ENCODE data around the gene GPNMB.
"Not testable (repeated sequence)": the region's sequence is repeated elsewhere in the genome, so short reads cannot be mapped to it uniquely, and the experiment has no call there.

Gene GPNMB

GRCh38 chr7:23246555-23246954 lies at the start of gene GPNMB:
TSS of gene GPNMB (plus strand) at chr7:23246775. CDS start at chr7:23246858, 83 bp downstream.
- no peak for DNase-seq

GRCh38 chr7:23197745-23198144 lies 48.8 kb upstream of the GPNMB start:
- not testable (repeated sequence) for DNase-seq

GRCh38 chr7:23200331-23200730 lies 46.2 kb upstream of the GPNMB start:
- DNase-seq, result no peak

- no peak for DNase-seq
These were observed 42.3 kb upstream of the GPNMB start for GRCh38 chr7:23204241-23204640.

GRCh38 chr7:23205577-23205908 lies 41.0 kb upstream of the GPNMB start:
- no peak for DNase-seq

GRCh38 chr7:23205909-23206767 lies 40.4 kb upstream of the GPNMB start:
- DNase-seq, result no peak

- DNase-seq, result no peak
These were observed 39.6 kb upstream of the GPNMB start for GRCh38 chr7:23207021-23207420.

GRCh38 chr7:23207884-23208283 lies 38.7 kb upstream of the GPNMB start:
- no peak for DNase-seq

GRCh38 chr7:23208316-23208715 lies 38.3 kb upstream of the GPNMB start:
- no peak for DNase-seq

GRCh38 chr7:23210506-23210905 lies 36.1 kb upstream of the GPNMB start:
- no peak for DNase-seq

GRCh38 chr7:23211589-23211988 lies 35.0 kb upstream of the GPNMB start:
- DNase-seq, result no peak

GRCh38 chr7:23212395-23212794 lies 34.2 kb upstream of the GPNMB start:
- DNase-seq, result no peak

- DNase-seq, result no peak
These were observed 33.7 kb upstream of the GPNMB start for GRCh38 chr7:23212841-23213240.

GRCh38 chr7:23213755-23214154 lies 32.8 kb upstream of the GPNMB start:
- no peak for DNase-seq

GRCh38 chr7:23214423-23214822 lies 32.2 kb upstream of the GPNMB start:
- no peak for DNase-seq

GRCh38 chr7:23214938-23215337 lies 31.6 kb upstream of the GPNMB start:
- DNase-seq, result no peak

GRCh38 chr7:23216021-23216420 lies 30.6 kb upstream of the GPNMB start:
- no peak for DNase-seq

- DNase-seq, result no peak
These were observed 28.4 kb upstream of the GPNMB start for GRCh38 chr7:23218196-23218595.

GRCh38 chr7:23220690-23221305 lies 25.8 kb upstream of the GPNMB start:
- DNase-seq, result no peak

GRCh38 chr7:23222439-23223030 lies 24.0 kb upstream of the GPNMB start:
- DNase-seq, result no peak

- DNase-seq, result not testable (repeated sequence)
These were observed 22.2 kb upstream of the GPNMB start for GRCh38 chr7:23224364-23224763.

GRCh38 chr7:23226844-23227450 lies 19.6 kb upstream of the GPNMB start:
- DNase-seq, result no peak

- DNase-seq, result no peak
These were observed 18.2 kb upstream of the GPNMB start for GRCh38 chr7:23228412-23228811.

GRCh38 chr7:23230641-23231101 lies 15.9 kb upstream of the GPNMB start:
- no peak for DNase-seq
